Vagina (tissue), 2 donors: Measurements from ENCODE around the gene MSL1. TPM values are rescaled to one million over a fixed set of nuclear protein-coding genes. Genes with fewer than 3 reads are reported as not detected.

Source experiments
- DNase-seq, 2 donors: peaks; one replicate each; pipeline ENCODE4 v3.0.0-alpha.2; 2017; ENCODE audit errors: extremely low spot score in 2 of 2
- H3K27ac ChIP-seq: fragments of 200-600 bp; sonication (generic); one replicate; pipeline ENCODE4 v1.5.1; 2019
- H3K27me3 ChIP-seq: fragments of 200-600 bp; sonication (generic); one replicate; pipeline ENCODE4 v1.5.1; 2019
- H3K36me3 ChIP-seq, 2 donors: fragments of 200-600 bp; sonication (generic); one replicate each; pipeline ENCODE4 v1.5.1; 2017 to 2019
- H3K4me1 ChIP-seq: fragments of 200-600 bp; sonication (generic); one replicate; pipeline ENCODE4 v1.5.1; 2019
- H3K4me3 ChIP-seq, 2 donors: fragments of 200-600 bp; sonication (generic); 1 replicate in 1 of 2; 2 replicates in 1 of 2; pipeline ENCODE4 v1.5.1; 2016 to 2019
- H3K9me3 ChIP-seq: fragments of 200-600 bp; sonication (generic); one replicate; pipeline ENCODE4 v1.5.1; 2019
- POLR2A ChIP-seq, 2 donors: fragments of 450-650 bp; IDR thresholded peaks; one replicate each; pipeline ENCODE4 v1.6.1; 2017; ENCODE audit warnings: antibody characterized with exemption in 2 of 2, mild to moderate bottlenecking in 2 of 2, moderate library complexity in 2 of 2
- POLR2AphosphoS5 ChIP-seq, 2 donors: sonication (generic); formaldehyde crosslinking; IDR thresholded peaks; one replicate each; pipeline ENCODE4 v1.9.0; 2017; ENCODE audit warnings: antibody characterized with exemption in 2 of 2, mild to moderate bottlenecking in 2 of 2, low read depth in 1 of 2; ENCODE audit not compliant: insufficient read depth in 1 of 2
- intact Hi-C: fragments of 100-400 bp; cut with DNase I; formaldehyde crosslinking; loops from one replicate; pipeline ENCODE4 v1.15.1; 2023
- total RNA-seq: library from RNA; depleted of rRNA; stranded (reverse); fragments of >200 nt; gene quantifications from one replicate; pipeline ENCODE4 v1.2.3, GENCODE V29; 2016
- TF ChIP-seq, protein P1 (sequence below), 3 experiments: fragments of 450-650 bp in 2 of 3; fragments of 200-600 bp in 1 of 3; sonication (generic) in 1 of 3; IDR thresholded peaks; one replicate each; pipeline ENCODE4 v1.5.1; 2017 to 2019; ENCODE audit warnings: antibody characterized with exemption in 3 of 3, mild to moderate bottlenecking in 2 of 3, moderate library complexity in 2 of 3

MSL1 gene
- total RNA-seq, 1 donor from 2014 or later, result 62.4 TPM

GRCh38 chr17:40173091-40173777, 51.5 kb downstream of the MSL1 start:
- H3K4me1 ChIP-seq, result peaks cover 23% of the 10 kb centered on the region
- H3K27ac ChIP-seq, result no peak overlapping the region
- peaks cover 0 to 38% of the 10 kb centered on the region in 2 donors for H3K36me3 ChIP-seq
- no peaks in the 10 kb centered on the region for H3K9me3 ChIP-seq
- H3K4me3 ChIP-seq, result no peak overlapping the region
- intact Hi-C loops, result loop anchor here (10.0 kb wide), 1 partner anchor 108 kb away; the partner anchor contains the start of gene THRA
- TF ChIP-seq POLR2A (IDR thresholded peaks at IDR 0.05), result no peak
- no peak for TF ChIP-seq POLR2AphosphoS5 (IDR thresholded peaks at IDR 0.05; ENCODE audit: insufficient read depth in 1 of 2, low read depth in 1 of 2)
- TF ChIP-seq, protein P1, sequence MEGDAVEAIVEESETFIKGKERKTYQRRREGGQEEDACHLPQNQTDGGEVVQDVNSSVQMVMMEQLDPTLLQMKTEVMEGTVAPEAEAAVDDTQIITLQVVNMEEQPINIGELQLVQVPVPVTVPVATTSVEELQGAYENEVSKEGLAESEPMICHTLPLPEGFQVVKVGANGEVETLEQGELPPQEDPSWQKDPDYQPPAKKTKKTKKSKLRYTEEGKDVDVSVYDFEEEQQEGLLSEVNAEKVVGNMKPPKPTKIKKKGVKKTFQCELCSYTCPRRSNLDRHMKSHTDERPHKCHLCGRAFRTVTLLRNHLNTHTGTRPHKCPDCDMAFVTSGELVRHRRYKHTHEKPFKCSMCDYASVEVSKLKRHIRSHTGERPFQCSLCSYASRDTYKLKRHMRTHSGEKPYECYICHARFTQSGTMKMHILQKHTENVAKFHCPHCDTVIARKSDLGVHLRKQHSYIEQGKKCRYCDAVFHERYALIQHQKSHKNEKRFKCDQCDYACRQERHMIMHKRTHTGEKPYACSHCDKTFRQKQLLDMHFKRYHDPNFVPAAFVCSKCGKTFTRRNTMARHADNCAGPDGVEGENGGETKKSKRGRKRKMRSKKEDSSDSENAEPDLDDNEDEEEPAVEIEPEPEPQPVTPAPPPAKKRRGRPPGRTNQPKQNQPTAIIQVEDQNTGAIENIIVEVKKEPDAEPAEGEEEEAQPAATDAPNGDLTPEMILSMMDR (IDR thresholded peaks at IDR 0.05), result no peak
- no peaks in the 10 kb centered on the region for H3K27me3 ChIP-seq
- DNase-seq, result no peak

GRCh38 chr17:40173778-40174135, 52.0 kb downstream of the MSL1 start:
- no peak for DNase-seq
- no peaks in the 10 kb centered on the region for H3K9me3 ChIP-seq
- peaks cover 0 to 36% of the 10 kb centered on the region in 2 donors for H3K36me3 ChIP-seq
- intact Hi-C loops, result loop anchor here (10.0 kb wide), 1 partner anchor 109 kb away; the partner anchor contains the start of gene THRA
- no peak overlapping the region for H3K27ac ChIP-seq
- H3K4me1 ChIP-seq, result peaks cover 24% of the 10 kb centered on the region
- TF ChIP-seq, protein P1 (IDR thresholded peaks at IDR 0.05), result no peak
- TF ChIP-seq POLR2A (IDR thresholded peaks at IDR 0.05) (no peak), POLR2AphosphoS5 (IDR thresholded peaks at IDR 0.05; ENCODE audit: insufficient read depth in 1 of 2, low read depth in 1 of 2) (no peak)
- no peaks in the 10 kb centered on the region for H3K27me3 ChIP-seq
- no peak overlapping the region for H3K4me3 ChIP-seq

DNA sequence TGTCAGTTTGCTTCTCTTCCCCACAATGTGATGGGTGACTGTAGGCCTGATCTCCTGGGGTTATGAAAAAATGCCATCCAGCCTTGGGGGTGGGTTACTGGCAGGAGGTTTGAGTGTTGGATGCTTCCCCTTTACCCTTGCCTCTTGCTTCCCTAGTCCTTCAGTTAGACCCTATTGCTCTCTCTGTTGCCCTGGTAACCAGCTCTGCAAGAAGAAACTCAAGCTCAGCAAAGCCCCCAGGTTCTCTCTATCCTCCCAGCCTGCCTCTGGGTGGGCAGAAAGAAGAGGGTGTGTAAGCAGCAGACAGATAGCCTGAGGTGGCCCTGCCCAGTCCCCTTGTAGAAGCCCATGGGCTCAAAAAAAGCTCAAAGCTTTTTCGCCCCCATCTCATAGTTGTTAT, 52.7 kb downstream of the MSL1 start:
- Histone ChIP-seq H3K9me3 (no peaks in the 10 kb centered on the region), H3K36me3 (peaks cover 0 to 29% of the 10 kb centered on the region in 2 donors), H3K27me3 (no peaks in the 10 kb centered on the region), H3K4me3 (no peak overlapping the region), H3K4me1 (peaks cover 24% of the 10 kb centered on the region), H3K27ac (no peak overlapping the region)
- intact Hi-C loops, result loop anchor here (10.0 kb wide), 1 partner anchor 110 kb away; the partner anchor contains the start of gene THRA
- DNase-seq, result no peak
- TF ChIP-seq, protein P1 (IDR thresholded peaks at IDR 0.05), result no peak
- no peak for TF ChIP-seq POLR2A (IDR thresholded peaks at IDR 0.05)
- TF ChIP-seq POLR2AphosphoS5 (IDR thresholded peaks at IDR 0.05; ENCODE audit: insufficient read depth in 1 of 2, low read depth in 1 of 2), result no peak

DNA sequence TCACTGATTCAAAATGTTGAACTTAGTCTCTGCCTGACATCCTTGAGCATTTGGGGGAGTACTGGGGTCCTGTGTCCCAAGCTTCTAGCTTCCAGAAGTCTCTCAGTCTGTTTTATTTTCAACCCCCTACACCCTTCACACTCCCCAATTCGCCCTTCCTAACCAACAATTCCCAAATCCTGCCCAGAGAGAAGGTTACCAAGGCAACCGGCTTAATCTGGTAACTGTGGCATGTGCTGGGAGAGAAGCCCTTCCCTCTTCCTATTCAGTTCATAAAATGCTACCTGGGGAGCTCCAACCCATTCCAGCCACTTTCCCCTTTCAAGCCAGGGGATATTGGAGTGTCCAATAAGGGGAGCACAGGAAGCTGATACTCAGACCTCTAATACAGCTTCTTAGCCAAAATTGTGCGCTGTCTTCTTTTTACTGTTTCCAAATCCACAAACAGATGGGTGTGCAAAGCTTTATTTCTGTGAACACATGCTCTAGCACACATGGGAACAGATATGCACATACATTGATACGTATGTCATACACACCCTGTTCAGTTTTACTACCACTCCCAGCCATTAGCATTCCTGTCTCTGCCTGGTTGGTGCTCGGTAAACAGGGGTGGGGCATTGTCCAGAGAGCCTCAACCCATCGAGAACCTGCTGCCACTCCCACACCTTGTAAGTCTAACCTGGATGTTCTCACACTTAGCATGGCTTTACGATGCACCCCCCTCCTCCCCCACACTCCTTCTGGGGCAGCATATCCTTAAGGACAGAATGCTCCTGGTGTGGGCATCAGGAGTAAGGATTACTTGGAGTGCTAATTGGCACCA, 54.4 kb downstream of the MSL1 start:
- DNase-seq, result no peak
- intact Hi-C loops, result loop anchor here (10.0 kb wide), 1 partner anchor 111 kb away; the partner anchor contains the start of gene THRA

More for the DNA sequence above, 54.4 kb downstream of the MSL1 start:
- no peaks in the 10 kb centered on the region for H3K9me3 ChIP-seq
- no peaks in the 10 kb centered on the region for H3K27me3 ChIP-seq
- peak overlapping the region; percentile 74 for H3K27ac ChIP-seq
- H3K4me3 ChIP-seq, result no peak overlapping the region
- peaks cover 29% of the 10 kb centered on the region for H3K4me1 ChIP-seq
- TF ChIP-seq POLR2A (IDR thresholded peaks at IDR 0.05) (no peak), POLR2AphosphoS5 (IDR thresholded peaks at IDR 0.05; ENCODE audit: insufficient read depth in 1 of 2, low read depth in 1 of 2) (no peak)
- TF ChIP-seq, protein P1 (IDR thresholded peaks at IDR 0.05), result no peak
- peaks cover 0 to 14% of the 10 kb centered on the region in 2 donors for H3K36me3 ChIP-seq
